BE2C (cell line): Measurements from ENCODE around the gene HMGN3. TPM values are rescaled to one million over a fixed set of nuclear protein-coding genes. Genes with fewer than 3 reads are reported as not detected.

ENCODE experiments used
- DNase-seq: peaks from one replicate; pipeline ENCODE4 v3.0.0-alpha.2; 2020
- H3K27me3 ChIP-seq: fragments of 250-450 bp; sonication (Bioruptor Pico); 2 replicates; pipeline ENCODE4 v1.5.1; 2020; ENCODE audit warnings: mild to moderate bottlenecking
- H3K36me3 ChIP-seq: fragments of 250-450 bp; sonication (Bioruptor Pico); 2 replicates; pipeline ENCODE4 v1.5.1; 2020; ENCODE audit warnings: mild to moderate bottlenecking
- H3K4me1 ChIP-seq: fragments of 250-450 bp; sonication (Bioruptor Pico); 2 replicates; pipeline ENCODE4 v1.5.1; 2020
- H3K4me3 ChIP-seq: 2 replicates; pipeline ENCODE4 v1.5.1; 2011; ENCODE audit warnings: low read depth, low read length
- H3K9me3 ChIP-seq: fragments of 250-450 bp; sonication (Bioruptor Pico); 2 replicates; pipeline ENCODE4 v1.5.1; 2020
- polyA plus RNA-seq: library from polyadenylated mRNA; unstranded; fragments of >200 nt; gene quantifications from one replicate; pipeline ENCODE4 v1.2.1, GENCODE V29; 2012; ENCODE audit warnings: low read depth, missing spikeins; ENCODE audit not compliant: insufficient read length, insufficient read depth
- TF ChIP-seq, protein P1 (sequence below): IDR thresholded peaks from 2 replicates; pipeline ENCODE4 v1.5.1; 2012; ENCODE audit warnings: mild to moderate bottlenecking, low read depth, low read length

The HMGN3 gene
- polyA plus RNA-seq = 103 TPM

DNA sequence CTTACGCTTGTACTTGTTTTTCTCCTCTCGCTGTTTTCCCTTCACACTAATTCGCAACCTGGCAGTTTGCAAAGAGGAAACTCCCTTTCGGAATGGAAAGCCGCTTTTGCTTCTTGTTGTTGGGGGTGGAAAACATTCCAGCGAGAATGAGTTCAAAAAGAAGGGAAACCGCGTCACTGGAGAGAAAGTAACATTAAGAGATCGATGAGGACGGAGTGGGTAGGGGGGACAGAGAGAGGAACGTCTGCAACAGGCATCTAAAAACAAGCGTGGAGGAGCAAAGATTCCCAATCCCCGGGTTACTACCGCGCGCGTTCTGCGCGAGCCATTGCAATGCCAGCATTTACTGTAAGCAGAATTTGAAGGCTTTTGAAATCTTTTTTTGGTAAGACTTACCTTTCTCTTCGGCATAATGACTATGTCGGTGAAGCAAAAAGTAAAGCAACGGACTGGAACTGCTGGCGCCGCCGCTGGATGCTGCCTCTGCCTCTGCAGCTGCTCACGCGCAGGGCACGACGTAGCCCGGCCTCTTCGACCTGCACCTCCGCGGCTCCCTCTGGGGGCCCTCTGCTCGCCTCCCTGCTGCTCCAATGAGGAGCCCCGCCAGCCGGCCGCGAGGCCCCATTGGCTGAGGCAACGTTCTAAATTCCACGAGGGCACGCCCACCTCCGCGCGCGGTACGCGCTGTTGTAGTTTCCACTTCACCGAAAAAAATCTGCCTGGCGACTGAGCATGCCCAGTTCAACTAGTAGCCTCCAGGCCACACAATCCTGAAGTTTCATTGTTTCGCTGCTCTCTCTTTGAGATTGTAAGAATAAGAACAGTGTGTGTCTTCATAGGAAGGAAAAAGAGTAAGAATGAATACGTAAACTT is at the start of gene HMGN3:
Gene HMGN3 (minus strand): TSS at position 533 of the 873 bp plus-strand sequence.
- H3K4me3 ChIP-seq = peak within 1 kb of the TSS; percentile 93
- no peaks in the 10 kb centered on the region for H3K27me3 ChIP-seq
- H3K36me3 ChIP-seq = no peaks in the 10 kb centered on the region
- DNase-seq = peak; percentile 98
- H3K4me1 ChIP-seq = no peaks in the 10 kb centered on the region
- TF ChIP-seq, protein P1, sequence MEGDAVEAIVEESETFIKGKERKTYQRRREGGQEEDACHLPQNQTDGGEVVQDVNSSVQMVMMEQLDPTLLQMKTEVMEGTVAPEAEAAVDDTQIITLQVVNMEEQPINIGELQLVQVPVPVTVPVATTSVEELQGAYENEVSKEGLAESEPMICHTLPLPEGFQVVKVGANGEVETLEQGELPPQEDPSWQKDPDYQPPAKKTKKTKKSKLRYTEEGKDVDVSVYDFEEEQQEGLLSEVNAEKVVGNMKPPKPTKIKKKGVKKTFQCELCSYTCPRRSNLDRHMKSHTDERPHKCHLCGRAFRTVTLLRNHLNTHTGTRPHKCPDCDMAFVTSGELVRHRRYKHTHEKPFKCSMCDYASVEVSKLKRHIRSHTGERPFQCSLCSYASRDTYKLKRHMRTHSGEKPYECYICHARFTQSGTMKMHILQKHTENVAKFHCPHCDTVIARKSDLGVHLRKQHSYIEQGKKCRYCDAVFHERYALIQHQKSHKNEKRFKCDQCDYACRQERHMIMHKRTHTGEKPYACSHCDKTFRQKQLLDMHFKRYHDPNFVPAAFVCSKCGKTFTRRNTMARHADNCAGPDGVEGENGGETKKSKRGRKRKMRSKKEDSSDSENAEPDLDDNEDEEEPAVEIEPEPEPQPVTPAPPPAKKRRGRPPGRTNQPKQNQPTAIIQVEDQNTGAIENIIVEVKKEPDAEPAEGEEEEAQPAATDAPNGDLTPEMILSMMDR = 0 out of 2 replicates have a peak, but pooled peaks have one; percentile 1
- no peaks in the 10 kb centered on the region for H3K9me3 ChIP-seq

DNA sequence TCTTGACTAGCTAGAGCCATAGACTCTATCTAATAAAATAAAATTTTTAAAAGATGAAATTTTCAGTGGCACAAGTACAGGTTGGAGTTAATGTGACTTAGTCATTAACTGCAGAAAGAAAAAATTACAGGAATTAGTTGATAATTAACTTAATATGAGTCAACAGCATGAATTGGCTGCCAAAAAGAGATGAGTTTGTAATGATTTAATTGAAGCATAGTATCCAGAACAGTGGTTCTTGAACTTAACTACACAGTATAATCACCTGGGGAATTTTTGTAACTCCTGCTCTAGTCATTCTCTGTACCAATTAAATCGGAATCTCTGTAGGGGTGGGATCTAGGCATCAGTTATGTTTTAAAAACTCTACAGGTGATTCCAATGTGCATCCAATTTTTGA is 46.3 kb upstream of the HMGN3 start:
- TF ChIP-seq, protein P1 = no peak
- Histone ChIP-seq H3K4me3 (no peak overlapping the region), H3K9me3 (no peaks in the 10 kb centered on the region; the same call in 1 of the 2 replicates), H3K36me3 (no peaks in the 10 kb centered on the region), H3K4me1 (no peaks in the 10 kb centered on the region), H3K27me3 (no peaks in the 10 kb centered on the region)
- no peak for DNase-seq

DNA sequence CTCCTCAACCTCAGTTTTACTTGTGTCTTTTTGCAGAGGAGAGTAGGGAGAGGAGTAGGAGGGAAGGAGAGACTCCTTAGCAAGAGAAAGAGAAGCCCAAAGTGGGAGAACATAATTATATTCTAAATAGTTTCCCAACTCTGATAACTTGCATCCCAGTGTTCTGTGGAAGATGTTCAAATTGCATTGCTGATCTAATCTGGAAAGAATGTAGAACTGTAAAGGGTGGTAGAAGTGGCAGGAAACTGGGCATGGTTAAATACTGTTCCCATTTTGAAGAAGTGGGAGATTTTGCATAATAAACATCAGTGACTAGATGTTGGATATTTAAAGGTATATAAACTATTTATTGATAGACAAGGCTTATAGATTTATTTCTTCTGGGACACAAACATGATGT is 42.6 kb upstream of the HMGN3 start:
- no peaks in the 10 kb centered on the region for H3K4me1 ChIP-seq
- TF ChIP-seq, protein P1 = no peak
- H3K9me3 ChIP-seq = no peaks in the 10 kb centered on the region
- H3K36me3 ChIP-seq = no peaks in the 10 kb centered on the region
- no peak for DNase-seq
- no peaks in the 10 kb centered on the region for H3K27me3 ChIP-seq
- H3K4me3 ChIP-seq = no peak overlapping the region

DNA sequence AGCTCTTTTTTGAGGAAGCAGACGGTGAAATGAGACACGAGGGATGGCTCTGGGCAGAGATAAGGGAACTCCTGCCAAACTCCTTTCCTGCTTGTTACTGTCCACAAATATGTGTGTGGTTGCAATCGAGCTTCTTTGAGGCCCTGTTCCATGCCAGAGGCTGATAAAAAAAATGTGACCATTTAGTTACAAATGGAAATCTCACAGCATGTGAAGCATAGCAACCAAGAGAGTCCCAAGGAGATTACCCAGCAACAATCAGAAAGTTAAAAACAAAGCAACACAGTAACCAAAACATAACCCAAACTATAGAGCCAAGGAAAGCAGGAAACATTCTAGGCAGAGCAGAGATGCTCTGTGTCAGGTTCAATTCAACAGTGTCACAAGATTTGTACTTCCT is 35.4 kb upstream of the HMGN3 start:
- peak; percentile 12 for DNase-seq
- no peak overlapping the region for H3K4me3 ChIP-seq
- TF ChIP-seq, protein P1 = no peak
- H3K27me3 ChIP-seq = no peaks in the 10 kb centered on the region
- H3K4me1 ChIP-seq = peaks cover 6% of the 10 kb centered on the region; the same call in 1 of the 2 replicates
- no peaks in the 10 kb centered on the region for H3K9me3 ChIP-seq
- no peaks in the 10 kb centered on the region for H3K36me3 ChIP-seq

DNA sequence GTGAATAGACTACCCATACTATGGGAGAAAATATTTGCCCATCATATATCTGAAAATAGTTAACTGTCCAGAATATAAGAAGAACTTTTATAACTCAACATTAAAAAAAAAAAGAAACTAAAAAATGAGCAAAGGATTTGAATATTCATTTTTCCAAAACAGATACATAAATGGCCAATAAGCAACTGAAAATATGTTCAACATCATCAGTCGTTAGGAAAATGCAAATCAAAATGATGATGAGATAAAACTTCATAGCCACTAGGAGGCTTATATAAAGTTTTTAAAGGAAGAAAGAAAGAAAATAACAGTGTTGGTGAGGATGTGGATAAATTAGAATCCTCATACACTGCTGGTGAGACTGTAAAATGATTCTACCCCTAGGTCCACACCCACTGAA is 32.6 kb upstream of the HMGN3 start:
- no peaks in the 10 kb centered on the region for H3K36me3 ChIP-seq
- no peak for DNase-seq
- TF ChIP-seq, protein P1 = no peak
- peaks cover 6% of the 10 kb centered on the region; the same call in 1 of the 2 replicates for H3K4me1 ChIP-seq
- no peaks in the 10 kb centered on the region for H3K27me3 ChIP-seq
- H3K9me3 ChIP-seq = no peaks in the 10 kb centered on the region
- H3K4me3 ChIP-seq = no peak overlapping the region

DNA sequence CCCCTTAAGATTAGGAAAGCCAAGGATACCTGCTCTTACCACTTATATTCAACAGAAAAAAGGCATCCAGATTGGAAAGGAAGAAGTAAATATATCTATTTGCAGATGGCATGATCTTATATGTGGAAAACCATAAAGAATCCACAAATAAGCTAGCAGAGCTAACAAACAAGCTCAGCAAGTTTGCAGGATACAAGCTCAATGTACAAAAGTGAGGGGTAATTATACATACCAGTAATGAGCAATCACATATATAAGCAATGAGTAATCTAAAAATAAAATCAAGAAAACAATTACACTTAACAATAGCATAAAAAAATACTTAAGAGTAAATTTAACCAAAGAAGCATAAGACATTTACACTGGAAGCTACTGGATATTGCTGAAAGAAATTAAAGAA is 31.6 kb upstream of the HMGN3 start:
- TF ChIP-seq, protein P1 = no peak
- Histone ChIP-seq H3K9me3 (no peaks in the 10 kb centered on the region), H3K4me3 (no peak overlapping the region), H3K27me3 (no peaks in the 10 kb centered on the region), H3K4me1 (peaks cover 6% of the 10 kb centered on the region; the same call in 1 of the 2 replicates), H3K36me3 (no peaks in the 10 kb centered on the region)
- no peak for DNase-seq
